IPS-15b (cell line): ENCODE results near the gene COL24A1.

Experiments
- H3K27me3 ChIP-seq: one replicate; pipeline ENCODE4 v1.6.1; 2013; ENCODE audit warnings: low read length; ENCODE audit not compliant: control insufficient read depth, insufficient read depth
- H3K36me3 ChIP-seq: one replicate; pipeline ENCODE4 v1.6.1; 2013; ENCODE audit warnings: low read length; ENCODE audit not compliant: control insufficient read depth, insufficient read depth
- H3K4me1 ChIP-seq: one replicate; pipeline ENCODE4 v1.6.1; 2013; ENCODE audit warnings: mild to moderate bottlenecking, low read length; ENCODE audit not compliant: control insufficient read depth, insufficient read depth
- H3K4me3 ChIP-seq: one replicate; pipeline ENCODE4 v1.5.1; 2013; ENCODE audit warnings: low read depth, low read length
- H3K9ac ChIP-seq: one replicate; pipeline ENCODE4 v1.6.1; 2013; ENCODE audit warnings: low read depth, mild to moderate bottlenecking, low read length
- H3K9me3 ChIP-seq: one replicate; pipeline ENCODE4 v1.6.1; 2013; ENCODE audit warnings: mild to moderate bottlenecking, low read length; ENCODE audit not compliant: control insufficient read depth, insufficient read depth

COL24A1 gene

DNA sequence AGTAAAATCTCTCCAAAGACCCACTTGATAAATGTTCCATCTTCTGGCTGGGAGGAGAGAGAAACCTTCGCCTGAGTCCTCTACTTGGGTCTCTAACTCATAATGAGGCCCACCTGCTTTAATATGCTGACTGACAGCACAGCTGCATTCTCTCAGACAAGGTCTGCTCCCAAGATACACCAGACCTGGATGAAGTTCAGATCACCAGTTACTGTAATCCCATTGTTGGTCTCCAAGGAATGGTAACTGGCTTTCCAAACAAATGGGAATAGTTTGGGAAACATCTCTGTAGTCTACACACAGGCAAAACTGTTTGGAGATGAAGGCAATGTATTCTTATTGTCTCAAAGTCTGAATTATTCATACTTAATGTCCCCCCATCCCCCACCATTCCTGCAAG is 27.9 kb upstream of the COL24A1 start:
- Histone ChIP-seq H3K27me3 (no peaks in the 10 kb centered on the region), H3K4me3 (no peak overlapping the region), H3K9me3 (no peaks in the 10 kb centered on the region), H3K4me1 (no peaks in the 10 kb centered on the region), H3K9ac (no peak overlapping the region), H3K36me3 (no peaks in the 10 kb centered on the region)

DNA sequence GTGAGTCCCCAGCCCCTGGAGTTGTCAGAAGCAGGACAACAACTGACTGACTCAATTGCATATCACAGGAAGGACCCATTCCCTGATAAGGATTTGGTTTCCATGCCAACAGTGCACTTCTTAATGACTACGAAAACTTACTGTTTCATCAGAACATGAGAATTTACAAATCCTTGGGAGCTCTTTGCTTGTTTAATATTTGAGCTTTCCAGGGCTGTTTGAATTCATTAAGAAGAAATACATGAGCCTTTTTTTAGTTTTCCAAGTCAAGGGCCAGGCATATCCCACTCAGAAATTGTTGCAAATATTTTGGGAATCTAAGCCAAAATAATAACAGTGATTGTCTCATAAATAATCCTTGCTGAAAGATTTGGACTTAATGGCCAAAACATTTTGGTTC is 27.2 kb upstream of the COL24A1 start:
- Histone ChIP-seq H3K4me1 (no peaks in the 10 kb centered on the region), H3K4me3 (no peak overlapping the region), H3K27me3 (no peaks in the 10 kb centered on the region), H3K9me3 (no peaks in the 10 kb centered on the region), H3K9ac (no peak overlapping the region), H3K36me3 (no peaks in the 10 kb centered on the region)

DNA sequence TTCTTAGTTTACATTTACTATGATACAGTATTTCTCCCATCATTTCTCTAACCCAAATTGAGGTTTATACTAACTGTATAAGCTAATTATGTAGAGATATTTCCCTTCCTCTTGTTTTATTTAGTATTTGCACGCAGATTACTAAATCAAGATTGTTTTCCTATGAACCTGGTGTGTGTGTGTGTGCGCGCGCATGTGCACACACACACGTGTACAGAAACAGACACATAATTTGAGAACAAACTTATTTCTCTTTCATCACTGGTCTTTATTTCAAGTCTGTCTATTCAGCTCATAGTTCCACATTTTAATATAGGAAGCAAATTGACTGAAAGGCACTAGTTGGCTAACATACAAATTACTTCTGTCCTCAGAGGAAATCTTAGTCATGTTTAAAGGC is 19.7 kb upstream of the COL24A1 start:
- no peaks in the 10 kb centered on the region for H3K36me3 ChIP-seq
- no peak overlapping the region for H3K4me3 ChIP-seq
- no peaks in the 10 kb centered on the region for H3K27me3 ChIP-seq
- H3K9me3 ChIP-seq = no peaks in the 10 kb centered on the region
- no peak overlapping the region for H3K9ac ChIP-seq
- no peaks in the 10 kb centered on the region for H3K4me1 ChIP-seq

DNA sequence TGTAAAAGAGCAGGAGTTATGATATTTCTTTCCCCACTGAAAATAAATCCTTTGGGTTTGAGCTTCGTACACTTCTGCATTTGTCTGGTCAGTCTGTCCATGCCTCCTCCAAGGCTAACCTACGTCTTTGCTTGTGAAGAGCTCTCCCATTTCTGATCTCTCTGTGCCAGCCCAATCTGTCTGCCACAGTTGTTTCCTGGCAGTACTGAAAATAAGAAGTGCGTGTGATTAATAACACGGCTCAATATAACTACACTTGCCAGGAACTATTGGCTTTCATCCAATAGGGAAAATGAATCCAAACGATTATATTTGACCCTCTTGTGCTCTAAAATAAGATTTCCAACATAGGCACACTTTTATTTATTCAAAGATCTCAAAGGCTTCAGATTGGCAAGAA is 19.2 kb upstream of the COL24A1 start:
- no peaks in the 10 kb centered on the region for H3K36me3 ChIP-seq
- H3K9me3 ChIP-seq = no peaks in the 10 kb centered on the region
- H3K4me1 ChIP-seq = no peaks in the 10 kb centered on the region
- no peak overlapping the region for H3K4me3 ChIP-seq
- no peak overlapping the region for H3K9ac ChIP-seq
- no peaks in the 10 kb centered on the region for H3K27me3 ChIP-seq

DNA sequence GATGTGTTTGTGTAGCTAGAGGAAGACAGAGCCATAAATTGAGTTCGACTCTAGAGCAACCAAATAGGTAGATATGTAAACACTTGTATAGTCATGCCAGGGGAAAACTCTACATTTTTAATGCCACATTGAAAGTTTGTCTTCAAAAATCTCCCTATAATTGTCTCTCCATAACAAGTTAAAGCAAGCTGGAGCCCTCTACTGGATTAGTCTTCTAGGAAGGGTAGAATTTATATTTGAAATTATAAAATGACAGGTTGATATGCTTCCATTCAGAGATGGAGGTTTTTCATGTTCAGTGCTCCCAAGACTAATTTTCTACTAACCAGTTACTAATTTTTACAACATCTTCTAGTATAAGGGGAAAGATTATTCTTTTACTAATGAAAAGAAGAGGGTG is 13.1 kb upstream of the COL24A1 start:
- Histone ChIP-seq H3K9me3 (no peaks in the 10 kb centered on the region), H3K27me3 (no peaks in the 10 kb centered on the region), H3K4me3 (no peak overlapping the region), H3K36me3 (no peaks in the 10 kb centered on the region), H3K9ac (no peak overlapping the region), H3K4me1 (no peaks in the 10 kb centered on the region)

DNA sequence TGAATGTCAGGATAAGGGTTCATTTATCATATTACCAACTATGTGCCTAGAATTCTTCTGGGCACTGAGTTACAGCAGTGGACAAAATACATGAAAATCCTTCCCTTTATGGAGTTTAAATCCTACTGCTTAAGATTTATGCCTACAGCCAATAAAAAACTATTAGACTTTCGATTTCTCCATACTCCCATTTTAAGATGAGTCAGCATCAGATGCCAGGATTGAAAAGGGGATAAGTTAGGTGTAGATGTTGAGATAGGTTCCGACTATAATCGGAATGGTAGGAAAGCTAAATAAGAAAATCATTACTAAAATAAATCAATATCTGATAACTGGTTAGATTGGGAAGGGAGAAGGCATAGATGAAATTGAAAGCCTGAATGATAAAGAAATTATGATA is 3.2 kb upstream of the COL24A1 start:
- Histone ChIP-seq H3K9me3 (no peaks in the 10 kb centered on the region), H3K4me1 (no peaks in the 10 kb centered on the region), H3K4me3 (no peak overlapping the region), H3K36me3 (no peaks in the 10 kb centered on the region), H3K9ac (no peak overlapping the region), H3K27me3 (peaks cover 30% of the 10 kb centered on the region)

DNA sequence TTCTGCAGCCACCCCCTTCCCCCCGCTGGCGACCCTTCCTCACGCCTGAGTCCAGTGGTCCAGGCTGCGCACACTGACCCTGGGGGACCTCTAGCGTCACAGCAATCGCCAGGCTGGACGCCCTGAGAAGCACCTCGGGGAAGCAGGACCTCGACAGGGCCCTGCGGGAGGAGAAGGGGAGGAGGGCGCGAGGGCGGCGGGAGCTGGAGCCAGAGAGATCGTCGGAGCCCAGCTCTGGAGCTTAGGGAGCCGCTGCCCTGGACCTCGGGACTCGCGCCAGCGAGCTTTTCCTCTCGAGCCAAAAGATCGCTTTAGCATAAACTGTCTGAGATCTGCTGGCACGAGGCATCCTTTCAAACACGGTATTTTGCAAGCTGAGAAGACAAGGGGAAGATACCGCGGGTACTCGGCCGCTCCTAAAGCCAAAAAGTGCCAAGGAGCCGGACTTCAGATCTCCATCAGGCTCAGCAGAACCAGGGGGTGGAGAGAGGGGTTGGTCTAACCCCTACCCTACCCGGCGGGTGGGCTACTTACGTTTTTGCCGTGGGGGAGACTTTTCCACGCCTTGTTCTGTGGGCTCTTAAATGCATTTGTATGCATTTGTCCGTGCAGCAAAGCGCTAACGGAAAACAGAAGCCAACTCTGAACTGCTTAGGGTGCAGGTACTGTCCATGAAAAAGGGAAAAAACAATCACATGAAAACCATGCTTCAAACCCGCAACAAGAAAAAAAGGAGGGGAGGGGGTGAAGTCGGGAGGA is 586 bp downstream of the COL24A1 start:
- Histone ChIP-seq H3K9me3 (no peaks in the 10 kb centered on the region), H3K27me3 (peaks cover 52% of the 10 kb centered on the region), H3K4me3 (peak overlapping the region; percentile 73), H3K4me1 (no peaks in the 10 kb centered on the region), H3K9ac (no peak overlapping the region), H3K36me3 (no peaks in the 10 kb centered on the region)

DNA sequence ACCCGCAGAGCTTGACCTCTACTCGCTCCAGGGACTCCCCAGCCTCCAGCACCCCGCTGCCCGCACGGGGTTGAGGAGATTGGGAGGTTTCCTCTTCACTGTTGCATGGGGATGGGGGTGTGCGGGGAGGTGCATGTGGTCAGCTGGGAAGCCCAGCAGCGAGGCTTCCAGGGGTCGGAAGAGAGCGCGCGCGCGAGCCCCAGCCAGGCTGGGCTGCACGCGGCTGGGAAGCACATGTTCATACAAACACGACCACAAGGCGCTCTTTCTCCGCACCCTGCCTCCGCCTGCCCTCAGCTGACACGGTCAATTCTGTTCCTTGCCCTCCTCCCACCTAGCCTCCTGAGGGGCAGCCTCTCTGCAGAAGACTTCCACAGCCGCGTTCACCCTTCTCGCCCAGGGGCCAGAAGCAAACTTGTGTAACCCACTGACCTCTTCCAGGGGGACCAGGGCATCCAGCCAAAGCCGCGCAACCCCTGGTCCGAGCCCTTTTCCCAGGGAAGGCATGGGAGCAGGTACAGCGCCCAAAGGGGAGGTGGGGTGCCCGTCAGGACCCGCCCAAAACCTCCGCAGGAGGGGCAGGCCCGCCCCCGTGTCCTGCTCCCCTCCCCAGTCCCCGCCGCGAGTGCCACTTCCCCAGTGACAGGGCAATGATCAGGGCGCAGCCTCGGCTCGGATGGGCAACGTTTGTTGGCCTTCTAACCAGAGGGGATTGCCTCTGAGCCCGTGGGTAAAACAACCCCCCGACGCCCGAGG is 1.3 kb downstream of the COL24A1 start:
- Histone ChIP-seq H3K4me3 (peak overlapping the region; percentile 73), H3K27me3 (peaks cover 52% of the 10 kb centered on the region)

DNA sequence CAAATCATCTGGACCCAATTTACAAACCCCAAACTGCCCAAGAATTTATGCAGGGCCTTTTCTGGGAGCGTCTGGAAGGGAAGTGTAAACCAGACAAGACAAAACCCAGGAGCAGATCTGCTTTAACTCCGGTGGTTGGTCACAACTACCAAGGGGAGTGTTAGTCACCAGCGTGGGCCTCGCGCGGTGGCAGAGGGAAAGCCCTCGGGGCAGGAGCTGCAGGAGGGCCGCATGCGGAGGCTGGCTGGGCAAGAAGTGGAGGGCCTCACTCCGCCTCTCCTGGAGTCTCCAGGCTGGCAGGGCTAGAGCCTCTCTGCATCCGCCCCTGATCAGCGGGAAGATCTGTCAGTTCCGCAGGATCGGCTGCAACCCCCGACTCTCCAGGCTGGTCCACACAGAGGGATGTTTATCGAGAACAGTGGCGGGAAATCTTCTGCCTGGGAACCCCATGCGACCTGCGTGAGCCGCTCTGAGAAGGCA is 2.0 kb downstream of the COL24A1 start:
- Histone ChIP-seq H3K4me1 (no peaks in the 10 kb centered on the region), H3K27me3 (peaks cover 52% of the 10 kb centered on the region), H3K36me3 (no peaks in the 10 kb centered on the region), H3K9ac (no peak overlapping the region), H3K9me3 (no peaks in the 10 kb centered on the region), H3K4me3 (peak overlapping the region; percentile 73)

More for the DNA sequence above, 1.3 kb downstream of the COL24A1 start:
- no peak overlapping the region for H3K9ac ChIP-seq
- no peaks in the 10 kb centered on the region for H3K36me3 ChIP-seq
- no peaks in the 10 kb centered on the region for H3K4me1 ChIP-seq
- no peaks in the 10 kb centered on the region for H3K9me3 ChIP-seq

DNA sequence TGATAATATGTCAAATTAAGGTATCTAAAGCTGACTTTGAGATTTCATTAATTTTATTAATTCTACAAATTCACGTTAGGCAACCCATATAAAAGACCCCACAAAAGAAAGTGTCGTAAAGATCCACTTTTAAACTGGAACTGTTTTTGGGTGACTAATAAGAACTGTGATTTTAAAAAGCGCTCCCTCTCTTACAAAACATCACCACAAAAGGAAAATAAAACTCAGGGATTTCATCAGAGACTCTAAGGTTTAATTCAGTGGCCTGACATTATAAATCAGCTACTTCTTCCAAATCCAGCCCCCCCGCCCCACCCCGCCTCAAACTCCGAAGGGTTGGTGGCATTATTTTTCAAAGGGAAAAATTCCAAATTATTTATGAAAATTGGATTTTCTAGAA is 2.7 kb downstream of the COL24A1 start:
- Histone ChIP-seq H3K4me3 (no peak overlapping the region), H3K27me3 (peaks cover 50% of the 10 kb centered on the region), H3K9me3 (no peaks in the 10 kb centered on the region), H3K4me1 (no peaks in the 10 kb centered on the region), H3K9ac (no peak overlapping the region), H3K36me3 (no peaks in the 10 kb centered on the region)

DNA sequence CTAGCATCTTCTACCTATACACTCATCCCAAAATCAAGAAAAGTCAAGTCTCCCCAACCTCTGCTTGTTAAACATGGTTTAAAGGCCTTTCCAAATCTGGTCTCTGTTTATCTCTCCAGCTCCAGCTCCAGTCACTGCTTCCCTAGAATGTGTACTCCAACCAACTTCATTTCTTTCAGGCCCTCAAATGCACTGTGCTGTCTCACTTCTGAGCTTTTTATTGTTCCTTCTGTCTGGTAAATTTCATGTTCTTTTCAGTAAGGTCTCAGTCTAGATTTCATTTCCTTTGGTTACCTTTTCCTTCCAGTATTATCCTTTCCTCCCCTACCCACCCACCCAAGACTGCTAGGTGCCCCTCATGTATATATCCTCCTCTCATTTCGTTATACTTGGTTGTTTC is 3.7 kb downstream of the COL24A1 start:
- Histone ChIP-seq H3K27me3 (peaks cover 48% of the 10 kb centered on the region), H3K9me3 (no peaks in the 10 kb centered on the region), H3K4me1 (no peaks in the 10 kb centered on the region), H3K9ac (no peak overlapping the region), H3K36me3 (no peaks in the 10 kb centered on the region), H3K4me3 (no peak overlapping the region)

DNA sequence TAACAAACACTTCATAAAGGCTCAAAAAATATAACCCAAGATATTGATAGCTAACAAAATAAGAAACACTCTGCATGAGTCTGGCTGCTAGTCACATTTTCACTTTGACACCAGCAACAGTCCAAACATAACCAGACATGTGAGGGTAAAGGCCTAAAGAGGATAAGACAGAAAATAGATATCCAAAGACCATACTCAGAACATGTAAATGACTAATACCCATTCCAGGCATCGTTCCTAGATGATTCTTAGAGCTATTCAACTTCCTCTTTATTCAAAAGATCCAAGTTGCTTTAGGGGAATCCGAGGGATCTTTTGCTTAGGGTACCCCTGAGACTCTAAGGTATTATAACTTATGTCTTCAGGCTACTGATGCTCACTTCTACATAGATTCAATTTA is 5.1 kb downstream of the COL24A1 start:
- Histone ChIP-seq H3K9me3 (no peaks in the 10 kb centered on the region), H3K27me3 (peaks cover 38% of the 10 kb centered on the region), H3K4me3 (no peak overlapping the region), H3K4me1 (no peaks in the 10 kb centered on the region), H3K36me3 (no peaks in the 10 kb centered on the region), H3K9ac (no peak overlapping the region)
